DMS153 treated with DMSO at 0.1 percent for 48 hours (cell line): Measurements from ENCODE around the gene MSANTD4.
A peak's percentile ranks its signal among the peaks of the same experiment; 100 is the strongest.
"Not testable (repeated sequence)": the region's sequence is repeated elsewhere in the genome, so short reads cannot be mapped to it uniquely, and the experiment has no call there.

ENCODE experiments used
- DNase-seq: peaks from one replicate; lab custom pipeline; 2025; ENCODE audit not compliant: unreplicated experiment; lab: John Stamatoyannopoulos, UW

MSANTD4 gene

GRCh38 chr11:106021967-106022794 is at the start of gene MSANTD4:
Gene MSANTD4, minus strand, starts transcription at chr11:106022240. Its CDS starts 11,323 bp downstream, at chr11:106010917.
- DNase-seq, result peak; percentile 98

GRCh38 chr11:106070606-106071005 is 48.6 kb upstream of the MSANTD4 start:
- no peak for DNase-seq

- no peak for DNase-seq
Measured at GRCh38 chr11:106063009-106063408, 41.0 kb upstream of the MSANTD4 start.

- DNase-seq, result no peak
Measured at GRCh38 chr11:106061954-106062949, 40.2 kb upstream of the MSANTD4 start.

GRCh38 chr11:106061249-106061784 is 39.3 kb upstream of the MSANTD4 start:
- DNase-seq, result no peak

- DNase-seq, result no peak
Measured at GRCh38 chr11:106059617-106060016, 37.6 kb upstream of the MSANTD4 start.

GRCh38 chr11:106058377-106058776 is 36.3 kb upstream of the MSANTD4 start:
- DNase-seq, result not testable (repeated sequence)

- DNase-seq, result no peak
Measured at GRCh38 chr11:106051103-106051502, 29.1 kb upstream of the MSANTD4 start.

- DNase-seq, result no peak
Measured at GRCh38 chr11:106049727-106050476, 27.9 kb upstream of the MSANTD4 start.

GRCh38 chr11:106047631-106048030 is 25.6 kb upstream of the MSANTD4 start:
- DNase-seq, result no peak

GRCh38 chr11:106043540-106043939 is 21.5 kb upstream of the MSANTD4 start:
- DNase-seq, result no peak

GRCh38 chr11:106032861-106033260 is 10.8 kb upstream of the MSANTD4 start:
- DNase-seq, result no peak

- no peak for DNase-seq
Measured at GRCh38 chr11:106031936-106032335, 9.9 kb upstream of the MSANTD4 start.

- DNase-seq, result no peak
Measured at GRCh38 chr11:106031202-106031810, 9.3 kb upstream of the MSANTD4 start.

- no peak for DNase-seq
Measured at GRCh38 chr11:106030609-106031008, 8.6 kb upstream of the MSANTD4 start.

GRCh38 chr11:106022795-106023275 is 795 bp upstream of the MSANTD4 start:
- no peak for DNase-seq

- peak; percentile 7 for DNase-seq
Measured at GRCh38 chr11:106021181-106021966, 666 bp downstream of the MSANTD4 start.

GRCh38 chr11:106017093-106017492 is 4.9 kb downstream of the MSANTD4 start:
- no peak for DNase-seq

GRCh38 chr11:106015066-106015465 is 7.0 kb downstream of the MSANTD4 start:
- DNase-seq, result no peak
